Measurements from ENCODE around the gene CFLAR. TPM values are rescaled to one million over a fixed set of nuclear protein-coding genes. Genes with fewer than 3 reads are reported as not detected.

CFLAR gene
- total and polyA plus RNA-seq, 2 of the 4 experiments (the other 2 are of a cell fraction) = 29.2 to 59.9 TPM

GRCh38 chr2:201144101-201145051, 28.4 kb downstream of the CFLAR start (continued):
- TF ChIP-seq CTCF (conservative IDR thresholded peaks at IDR 0.05; ENCODE audit: low read depth, low read length) = no peak

Data from IMR-90 (cell line).